Dermis microvascular lymphatic vessel endothelial cell (primary cell): ENCODE results near the gene P2RY1. TPM values are rescaled to one million over a fixed set of nuclear protein-coding genes. Genes with fewer than 3 reads are reported as not detected.

ENCODE experiments used
- DNase-seq, 2 donors: peaks; one replicate each; pipeline versions ENCODE4 v3.0.0 to v3.0.0-alpha.2; 2010; ENCODE audit warnings: low read depth in 2 of 2
- total RNA-seq: library from RNA; depleted of rRNA; stranded (reverse); fragments of >200 nt; gene quantifications from 2 replicates; pipeline ENCODE4 v1.2.1, GENCODE V29; 2014

Gene P2RY1, protein sequence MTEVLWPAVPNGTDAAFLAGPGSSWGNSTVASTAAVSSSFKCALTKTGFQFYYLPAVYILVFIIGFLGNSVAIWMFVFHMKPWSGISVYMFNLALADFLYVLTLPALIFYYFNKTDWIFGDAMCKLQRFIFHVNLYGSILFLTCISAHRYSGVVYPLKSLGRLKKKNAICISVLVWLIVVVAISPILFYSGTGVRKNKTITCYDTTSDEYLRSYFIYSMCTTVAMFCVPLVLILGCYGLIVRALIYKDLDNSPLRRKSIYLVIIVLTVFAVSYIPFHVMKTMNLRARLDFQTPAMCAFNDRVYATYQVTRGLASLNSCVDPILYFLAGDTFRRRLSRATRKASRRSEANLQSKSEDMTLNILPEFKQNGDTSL
- 0.38 and 0.51 TPM in 2 replicates for total RNA-seq

DNA sequence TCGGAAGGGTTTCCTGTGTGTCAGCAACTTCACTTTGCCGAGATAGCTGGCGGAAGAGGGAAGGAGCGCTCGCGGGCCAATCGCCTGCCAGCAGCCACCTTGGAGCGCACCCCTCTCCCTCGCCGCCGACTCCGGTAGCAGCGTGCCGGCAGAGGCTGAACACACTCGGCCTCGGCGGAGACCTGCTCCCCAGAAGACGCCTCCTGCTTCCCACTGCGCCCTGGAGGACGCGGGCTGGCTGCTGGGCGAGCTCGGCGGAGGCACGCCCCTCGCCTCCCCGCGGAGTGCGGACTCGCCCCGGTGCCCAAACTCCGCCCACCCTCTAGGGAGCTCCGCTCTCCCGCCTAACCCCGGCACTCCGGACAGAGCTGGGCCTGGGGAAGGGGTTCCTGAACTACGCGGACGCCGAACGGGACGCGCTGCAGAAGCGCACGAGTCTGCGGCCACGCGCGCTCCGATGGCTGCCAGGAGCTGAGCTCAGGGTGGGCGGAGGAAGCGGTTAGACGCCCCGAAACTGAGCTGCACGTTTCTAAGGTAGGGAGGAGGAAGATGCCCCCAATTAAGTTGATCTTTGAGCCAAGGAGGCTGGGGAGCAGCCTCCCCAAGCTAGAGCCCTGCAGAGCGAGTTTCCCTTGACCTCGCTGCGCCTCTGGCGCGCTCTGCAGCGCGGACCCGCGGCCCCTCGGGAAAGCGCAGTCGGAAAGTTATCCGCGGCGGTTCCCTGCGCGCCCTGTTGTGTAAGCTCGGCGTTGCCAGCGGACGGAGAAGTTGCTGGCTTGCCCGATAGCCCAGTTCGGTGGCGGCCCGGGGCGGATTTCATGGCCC is at the start of gene P2RY1:
P2RY1 (plus strand) TSS at position 356 of the 825 bp plus-strand sequence. CDS start 652 bp downstream, outside the sequence.
- DNase-seq, result peak; percentile 24 to 60

DNA sequence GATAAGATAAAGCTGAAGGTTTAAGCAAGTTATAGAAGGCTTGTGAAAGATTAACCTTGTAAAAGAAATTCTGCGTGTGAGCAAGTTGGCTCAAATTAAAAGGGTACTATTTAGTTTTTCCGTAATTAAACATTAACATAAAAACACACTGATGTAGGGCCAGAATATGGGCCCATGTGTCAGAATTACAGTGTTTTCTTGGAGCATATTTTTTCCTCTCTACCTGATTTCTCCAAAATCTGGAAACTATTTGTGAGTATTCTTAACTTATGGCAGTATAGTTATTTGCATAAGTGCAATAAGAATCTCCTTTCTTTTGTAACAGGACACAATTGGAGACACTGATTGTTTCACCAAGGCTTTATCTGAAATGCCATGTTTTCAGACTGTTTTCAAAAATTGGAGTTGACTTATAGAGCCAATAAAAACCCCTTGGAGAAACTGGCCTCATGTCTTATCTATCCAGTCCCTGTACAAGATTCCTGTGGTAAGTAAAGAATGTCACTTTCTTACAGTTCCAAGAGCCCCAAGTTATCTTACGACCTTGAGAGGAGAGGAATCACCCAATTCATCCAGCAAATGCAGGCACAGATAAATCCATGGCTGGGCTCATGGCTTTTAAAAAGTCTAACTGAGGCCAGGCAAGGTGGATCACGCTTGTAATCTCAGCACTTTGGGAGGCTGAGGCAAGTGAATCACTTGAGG is 47.8 kb upstream of the P2RY1 start:
- DNase-seq, result no peak

DNA sequence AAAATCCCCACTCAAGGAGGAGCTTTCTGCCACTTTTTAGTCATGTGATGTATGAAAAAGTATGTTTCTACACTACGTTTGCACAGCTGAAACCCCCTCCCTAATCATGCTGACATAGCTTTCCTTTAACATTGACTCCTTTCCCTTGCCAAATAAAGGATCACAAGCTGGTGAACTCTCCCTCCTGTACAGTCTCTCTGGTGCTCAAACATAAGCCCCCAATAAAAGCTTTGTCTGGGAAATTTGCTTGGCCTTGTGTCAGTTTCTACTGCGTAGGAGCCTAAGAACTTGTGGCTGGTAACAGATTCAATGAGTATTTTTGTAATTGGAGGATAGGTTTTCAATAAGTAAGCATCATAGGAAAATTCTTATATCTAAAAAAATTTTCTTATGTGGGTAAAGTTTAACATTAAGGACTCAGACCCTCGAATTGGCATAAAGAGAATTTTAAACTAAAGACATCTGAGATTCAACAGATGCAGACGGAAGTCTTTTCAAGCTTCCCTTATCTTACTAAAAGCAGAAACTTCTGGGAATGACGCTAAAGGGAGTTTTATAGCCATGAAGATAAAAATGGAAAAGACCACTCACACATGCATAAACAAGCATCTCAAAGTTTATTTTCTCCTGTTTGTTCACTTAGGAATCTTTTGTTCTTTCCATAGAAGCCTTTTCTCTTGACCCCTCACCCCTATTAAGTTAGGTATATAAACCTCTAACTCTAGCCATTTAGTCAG is 44.1 kb upstream of the P2RY1 start:
- no peak for DNase-seq

DNA sequence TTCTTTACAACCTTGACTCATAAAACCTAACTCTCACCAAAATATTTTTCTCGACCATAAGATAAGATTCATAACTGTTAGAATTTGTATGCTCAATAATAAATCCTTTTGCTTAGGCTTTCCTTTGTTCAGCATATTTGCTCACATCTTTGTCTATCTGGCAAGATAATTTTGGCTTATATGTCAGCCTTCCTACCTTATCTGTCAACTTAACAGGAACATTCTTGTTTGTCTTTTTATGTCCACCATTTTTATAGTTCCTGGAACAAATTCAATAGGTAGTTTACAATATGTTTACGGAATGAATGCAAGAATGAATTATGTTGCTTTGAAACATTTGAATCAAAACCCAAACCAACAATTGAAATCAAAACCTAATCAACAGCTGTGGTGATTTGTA is 41.0 kb upstream of the P2RY1 start:
- DNase-seq, result no peak

DNA sequence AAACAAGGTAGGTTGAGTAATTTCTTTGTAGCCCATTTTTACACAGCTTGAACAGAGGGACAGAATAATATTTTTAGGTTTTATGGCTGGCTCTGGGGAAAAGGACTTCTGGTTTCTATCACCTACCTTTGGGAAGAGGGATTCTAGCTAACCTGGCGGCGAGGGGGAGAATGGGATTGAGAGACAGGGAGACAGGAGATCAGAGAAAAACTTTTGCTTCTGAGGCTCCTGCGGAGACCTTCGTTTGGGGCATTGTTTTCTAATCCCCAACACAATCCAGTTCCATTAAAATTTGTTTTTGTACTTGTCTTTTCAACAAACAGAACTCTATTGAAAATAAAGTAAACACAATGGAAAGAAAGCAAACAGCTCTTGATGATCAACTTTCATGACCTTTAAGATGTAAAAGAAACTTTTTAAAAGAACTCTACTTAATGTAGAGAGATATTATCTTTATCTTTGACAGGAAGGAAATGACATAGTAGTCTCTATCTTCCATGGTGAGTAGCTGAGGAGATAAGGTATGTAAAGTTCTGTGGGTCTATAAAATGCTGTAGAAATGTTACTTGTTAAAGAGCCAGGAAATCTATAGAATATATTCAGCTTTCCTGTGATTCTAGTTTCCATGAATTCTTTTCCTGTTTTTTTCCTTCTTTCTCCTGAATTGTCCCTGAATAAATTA is 37.0 kb upstream of the P2RY1 start:
- no peak for DNase-seq

DNA sequence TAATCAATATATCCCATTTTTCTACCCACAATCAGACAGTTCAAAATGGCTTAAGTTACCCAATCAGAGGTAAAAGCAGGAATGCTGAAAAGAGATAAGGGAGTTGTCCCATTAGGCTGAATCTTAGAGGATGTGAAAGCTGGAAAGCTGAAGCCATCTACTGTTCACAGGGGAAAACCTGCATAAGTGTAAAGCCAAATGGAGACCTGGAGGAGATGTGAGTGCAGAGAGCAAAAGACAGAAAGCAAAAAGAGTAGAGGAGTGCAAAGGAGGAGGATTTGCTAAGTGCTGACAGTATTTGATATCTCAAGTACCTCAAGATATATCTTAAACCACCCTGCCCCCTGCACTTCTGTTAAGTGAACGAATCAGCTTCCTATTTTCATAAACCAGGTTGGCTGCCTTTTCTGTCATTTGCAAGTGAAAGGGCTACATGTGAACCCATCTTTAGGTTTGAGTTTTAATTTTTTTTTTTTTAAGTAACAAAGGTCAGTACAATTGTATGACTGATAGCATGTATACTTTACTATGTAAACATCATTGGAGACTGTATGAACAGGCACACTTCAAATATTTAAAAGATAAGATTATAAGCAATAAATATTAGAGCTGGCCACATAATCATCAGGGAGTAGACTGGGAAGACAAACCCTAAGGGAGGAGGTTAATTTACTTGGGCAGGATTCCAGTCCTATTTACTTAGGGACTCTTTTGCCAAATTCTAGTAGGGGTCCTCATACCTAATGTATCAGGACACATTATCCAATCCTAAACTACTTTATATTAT is 22.8 kb upstream of the P2RY1 start:
- DNase-seq, result no peak

DNA sequence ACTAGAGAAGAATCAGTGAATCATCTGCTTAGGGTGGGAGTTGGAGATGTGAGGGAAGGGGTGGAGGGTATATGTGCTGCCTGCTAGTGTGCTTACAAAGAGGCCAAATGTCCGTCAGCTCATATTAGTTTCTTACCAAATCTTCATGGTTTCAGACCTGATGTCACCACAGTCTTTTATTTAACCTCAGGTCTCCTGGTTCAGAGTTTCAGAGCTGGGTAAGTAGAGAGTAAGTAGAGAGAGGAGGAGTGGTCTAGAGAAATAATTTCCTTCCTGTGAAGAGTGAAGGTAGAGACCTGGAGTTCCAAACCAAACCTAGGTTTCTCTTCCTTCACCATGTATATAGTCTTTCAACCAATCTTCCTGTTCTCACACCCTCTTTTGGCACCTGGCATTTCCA is 17.5 kb upstream of the P2RY1 start:
- no peak for DNase-seq

DNA sequence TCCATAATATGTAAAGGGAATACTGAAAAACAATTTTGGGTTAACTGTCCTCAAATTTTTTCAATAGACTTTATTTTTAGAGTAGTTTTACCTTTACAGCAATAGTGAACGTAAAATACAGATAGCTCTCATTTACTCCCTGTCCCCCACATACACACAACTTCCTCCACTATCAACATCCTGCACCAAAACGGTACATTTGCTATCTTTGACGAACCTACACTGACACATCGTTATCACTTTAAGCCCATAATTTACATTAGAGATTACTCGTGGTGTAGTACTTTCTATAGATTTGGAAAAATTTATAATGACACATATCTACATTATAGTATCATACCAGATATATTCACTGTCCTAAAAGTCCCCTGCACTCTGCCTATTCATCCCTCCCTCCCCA is 16.9 kb upstream of the P2RY1 start:
- no peak for DNase-seq

DNA sequence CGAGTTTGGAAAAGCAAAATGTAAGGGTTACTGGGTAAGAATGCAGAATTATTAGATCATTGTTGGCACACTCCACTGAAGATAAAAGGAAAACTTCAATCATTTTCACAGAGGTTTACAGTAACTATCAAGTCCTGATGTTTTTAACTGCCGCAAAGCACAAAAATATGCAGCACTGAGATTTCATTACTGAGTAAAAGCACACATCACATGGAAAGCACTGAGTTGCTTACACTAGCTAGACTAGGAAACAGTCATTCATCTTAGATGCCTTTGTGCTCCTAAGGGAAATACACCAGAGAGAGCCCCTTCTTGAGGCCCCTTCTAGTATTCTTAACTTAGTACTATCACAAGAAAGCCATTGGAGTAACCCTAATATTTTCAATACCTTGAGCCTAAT is 11.8 kb upstream of the P2RY1 start:
- DNase-seq, result no peak

DNA sequence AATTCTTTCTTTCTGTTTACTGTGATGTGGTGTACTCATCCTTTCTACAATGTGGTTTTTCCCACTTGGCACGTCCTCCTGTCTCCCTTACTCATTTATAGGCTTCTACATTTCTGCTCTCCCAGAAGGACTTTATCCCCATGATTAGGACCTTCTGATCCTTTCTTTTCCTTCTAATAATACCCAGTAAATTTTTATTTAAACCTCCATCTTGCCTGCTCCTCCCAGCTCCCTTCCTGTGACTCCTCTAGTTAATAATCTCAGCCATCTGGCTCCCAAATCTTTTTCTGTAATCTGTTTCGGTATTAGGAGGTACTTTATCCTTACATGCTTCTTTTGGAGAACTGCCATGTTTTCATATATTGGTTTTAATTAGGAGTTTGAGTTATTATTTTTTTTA is 11.2 kb upstream of the P2RY1 start:
- no peak for DNase-seq

DNA sequence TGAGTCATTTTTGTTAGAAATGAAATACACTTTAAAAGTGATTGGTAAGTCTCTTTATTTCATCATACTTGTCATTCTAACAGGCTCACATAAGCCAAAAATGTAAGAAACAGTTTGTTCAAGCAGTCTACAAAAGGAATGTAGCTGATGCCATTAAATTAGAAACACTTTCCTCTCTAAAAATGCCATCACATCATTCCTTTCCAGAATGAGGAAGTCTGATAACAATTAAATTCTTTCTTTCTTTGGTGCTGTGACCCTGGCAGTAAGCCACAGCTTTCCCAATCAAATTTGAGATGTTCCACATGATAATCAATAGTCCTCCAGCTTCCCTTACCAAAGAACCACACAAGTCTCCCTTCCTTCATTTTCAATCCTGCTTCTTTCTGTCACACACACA is 9.4 kb upstream of the P2RY1 start:
- DNase-seq, result no peak

DNA sequence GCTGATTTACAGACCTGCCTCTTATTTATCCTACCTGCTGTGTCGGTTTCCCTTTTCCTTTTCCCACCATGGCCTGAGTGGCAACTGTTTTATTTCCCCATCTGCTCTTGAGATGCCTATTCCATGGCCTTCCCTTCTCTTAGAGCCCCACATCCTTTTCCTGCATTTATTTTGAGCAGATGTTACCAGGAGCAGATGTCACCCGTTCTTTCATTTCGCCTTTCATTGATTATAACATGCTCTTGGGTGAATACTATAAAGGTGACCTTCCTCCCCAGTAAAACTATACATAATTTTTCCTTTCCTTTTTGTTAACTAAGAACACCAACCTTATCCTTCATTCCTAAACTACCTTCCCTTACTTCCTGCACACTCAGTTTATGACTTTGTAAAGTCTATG is 8.5 kb upstream of the P2RY1 start:
- no peak for DNase-seq

DNA sequence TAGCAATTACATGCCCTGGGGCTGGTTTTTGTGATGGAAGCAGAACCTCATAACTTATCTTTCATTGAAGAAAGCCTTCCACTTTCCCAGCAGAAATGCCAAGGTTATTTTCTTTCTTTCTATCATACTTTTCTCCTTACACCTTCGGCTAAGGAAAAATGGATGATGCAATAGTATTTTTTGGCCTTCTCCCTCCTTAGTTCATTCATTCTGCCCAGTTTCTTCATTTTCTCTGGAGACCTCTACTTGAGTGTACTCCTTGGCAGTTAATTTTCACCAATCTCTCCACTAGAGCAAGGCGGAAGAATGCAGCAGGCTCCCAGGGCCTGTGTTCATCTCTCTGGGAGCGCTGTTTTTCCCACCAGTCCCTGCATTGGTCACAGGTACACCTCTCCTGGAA is 7.6 kb upstream of the P2RY1 start:
- DNase-seq, result no peak

DNA sequence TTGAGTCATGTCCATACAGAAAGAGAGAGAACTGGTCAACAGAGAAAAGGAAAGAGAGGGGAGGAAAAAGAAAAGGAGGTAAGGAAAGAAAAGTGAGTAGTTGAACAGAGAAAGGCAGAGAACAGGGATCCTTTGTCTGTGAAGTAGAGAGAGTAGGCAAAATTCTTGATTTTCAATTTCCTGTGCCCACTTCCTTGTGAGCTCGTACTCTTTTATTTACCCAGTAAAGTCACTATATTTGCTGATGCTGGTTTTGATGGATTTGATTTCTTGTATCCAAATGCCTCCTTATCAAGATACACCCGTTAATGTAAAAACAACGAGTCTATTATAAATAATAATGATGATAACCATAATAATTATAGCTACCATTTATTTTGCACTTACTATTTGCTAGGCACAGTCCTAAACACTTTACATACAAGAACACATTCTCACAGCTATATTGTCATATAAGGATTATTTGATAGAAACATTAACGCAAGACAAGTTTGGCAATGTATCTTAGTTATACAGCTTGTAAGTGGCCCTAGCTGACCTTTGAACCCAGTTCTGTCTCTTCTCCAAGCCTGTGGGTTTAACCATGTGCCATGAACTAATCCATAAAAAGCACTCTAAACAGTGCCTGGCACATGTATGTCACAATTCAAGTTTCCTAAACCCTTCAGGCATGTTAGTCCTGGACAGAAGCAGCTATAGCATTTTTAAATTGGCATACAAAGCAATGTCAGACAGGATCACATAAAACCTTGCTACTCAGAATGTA is 6.7 kb upstream of the P2RY1 start:
- no peak for DNase-seq

DNA sequence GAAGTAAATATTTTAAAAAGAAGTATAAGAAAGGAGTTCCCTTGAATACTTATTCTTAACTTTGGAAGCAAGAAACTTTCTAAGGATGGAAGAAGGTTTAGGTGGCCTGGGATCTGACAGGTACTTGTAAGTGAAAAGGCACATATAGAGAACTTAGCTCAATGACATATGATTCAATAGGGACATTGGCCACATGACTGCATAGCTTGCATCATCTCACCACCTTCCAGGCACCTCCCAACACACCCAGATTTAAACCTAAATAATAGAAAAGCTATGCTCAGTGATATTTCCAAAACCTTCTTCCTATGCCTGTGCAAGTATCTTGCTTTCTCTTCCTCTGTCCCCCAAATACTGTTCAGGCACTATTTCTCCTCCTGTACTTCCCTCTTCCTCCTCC is 4.7 kb upstream of the P2RY1 start:
- DNase-seq, result no peak

DNA sequence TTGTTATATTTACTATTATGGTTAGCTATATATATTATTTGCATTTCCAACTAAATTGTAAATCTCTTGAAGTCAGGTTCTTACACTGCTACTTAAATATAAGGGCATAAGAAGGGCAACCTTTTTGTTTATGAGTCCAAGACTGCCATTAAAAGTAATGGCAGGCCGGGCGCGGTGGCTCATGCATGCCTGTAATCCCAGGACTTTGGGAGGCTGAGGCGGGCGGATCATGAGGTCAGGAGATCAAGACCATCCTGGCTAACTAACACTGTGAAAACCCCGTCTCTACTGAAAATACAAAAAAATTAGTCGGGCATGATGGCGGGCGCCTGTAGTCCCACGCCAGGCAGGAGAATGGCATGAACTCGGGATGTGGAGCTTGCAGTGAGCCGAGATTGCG is 2.9 kb upstream of the P2RY1 start:
- no peak for DNase-seq

DNA sequence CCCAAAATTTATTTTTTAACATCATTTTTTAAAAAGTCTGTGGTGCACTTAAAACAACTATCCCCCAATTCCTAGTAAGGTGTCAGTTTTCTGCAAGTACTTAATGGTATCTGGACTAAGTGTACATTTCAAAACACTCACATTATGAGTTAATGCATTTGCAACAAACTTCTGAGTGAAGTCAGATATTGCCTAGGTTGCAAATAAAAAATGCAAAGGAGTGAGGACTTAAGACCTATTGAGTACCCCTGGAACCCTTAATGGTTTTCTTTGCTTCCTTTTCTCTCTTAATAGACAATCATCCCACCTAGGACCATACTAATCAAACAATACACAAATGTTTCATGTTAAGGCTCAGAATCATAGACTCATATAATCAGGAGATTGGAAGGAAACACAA is 1.8 kb upstream of the P2RY1 start:
- DNase-seq, result no peak

DNA sequence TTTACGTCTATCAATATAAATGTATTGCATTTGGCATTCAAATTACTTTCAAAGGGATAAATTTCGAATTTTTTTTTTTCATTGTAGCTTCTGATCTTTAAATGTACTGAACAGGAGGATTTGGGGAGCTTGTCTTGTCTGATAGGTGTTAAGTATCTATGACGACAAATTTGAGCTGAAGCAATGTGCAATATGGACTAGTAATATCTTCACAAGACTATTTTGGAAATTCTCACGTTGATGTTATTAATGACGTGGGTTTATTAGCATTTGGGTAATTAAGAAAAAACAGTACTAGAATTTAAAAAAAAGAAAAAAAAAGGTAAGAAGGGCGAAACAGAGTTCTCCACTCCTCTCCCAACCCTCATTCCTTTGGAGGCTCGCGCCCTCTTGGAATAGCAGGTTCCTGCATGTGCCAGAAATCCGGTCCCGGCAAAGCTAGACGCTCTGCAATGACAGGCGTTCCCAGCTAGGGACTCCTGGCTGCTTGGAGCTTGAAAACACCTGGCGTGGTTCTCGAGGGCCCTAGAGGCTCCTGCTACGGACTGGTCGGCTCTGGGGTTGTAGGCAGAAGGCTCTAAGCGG is 648 bp upstream of the P2RY1 start:
- peak in 1 of 2 donors; percentile 6 for DNase-seq

DNA sequence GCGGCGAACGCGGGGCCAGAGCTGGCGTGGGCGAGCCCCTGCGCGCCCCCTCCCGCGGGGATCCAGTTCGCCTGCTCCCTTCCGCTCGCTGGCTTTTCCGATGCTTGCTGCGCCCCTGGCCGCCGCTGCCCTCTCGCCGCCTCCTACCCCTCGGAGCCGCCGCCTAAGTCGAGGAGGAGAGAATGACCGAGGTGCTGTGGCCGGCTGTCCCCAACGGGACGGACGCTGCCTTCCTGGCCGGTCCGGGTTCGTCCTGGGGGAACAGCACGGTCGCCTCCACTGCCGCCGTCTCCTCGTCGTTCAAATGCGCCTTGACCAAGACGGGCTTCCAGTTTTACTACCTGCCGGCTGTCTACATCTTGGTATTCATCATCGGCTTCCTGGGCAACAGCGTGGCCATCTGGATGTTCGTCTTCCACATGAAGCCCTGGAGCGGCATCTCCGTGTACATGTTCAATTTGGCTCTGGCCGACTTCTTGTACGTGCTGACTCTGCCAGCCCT is 721 bp downstream of the P2RY1 start:
- DNase-seq, result no peak
